Measurements from ENCODE around the gene TTC7B. TPM values are rescaled to one million over a fixed set of nuclear protein-coding genes. Genes with fewer than 3 reads are reported as not detected.

The TTC7B gene
- total RNA-seq, 1 experiment from 2014 or later: 40.9 TPM

GRCh38 chr14:90520326-90520725 is 295.9 kb downstream of the TTC7B start:
- Histone ChIP-seq H3K36me3 (ENCODE audit: control insufficient read depth, insufficient read depth, low read length) (no peaks in the 10 kb centered on the region), H3K4me3 (ENCODE audit: low read depth in 2 of 2, low read length in 2 of 2) (no peak overlapping the region), H3K27me3 (ENCODE audit: control insufficient read depth, insufficient read depth, low read length) (no peaks in the 10 kb centered on the region), H3K9me3 (ENCODE audit: control insufficient read depth, insufficient read depth, low read depth, low read length) (no peaks in the 10 kb centered on the region), H3K27ac (ENCODE audit: low read length) (no peak overlapping the region), H3K4me1 (ENCODE audit: control insufficient read depth, insufficient read depth, low read length) (no peaks in the 10 kb centered on the region; the same call in none of the 2 replicates)
- intact Hi-C loops (cut with micrococcal nuclease; ENCODE audit: unreplicated experiment) (no loop called here), in situ Hi-C loops (cut with HindIII; ENCODE audit: low pct_unique_long_range_greater_than_20kb, low sequenced_read_pairs) (no loop called here)
- ChIA-PET POLR2A (no interaction called here), CTCF (no interaction called here)
- ATAC-seq: no peak
- no peak for TF ChIP-seq SIN3A (IDR thresholded peaks at IDR 0.05; ENCODE audit: borderline replicate concordance, insufficient read depth, low read depth, low read length)
- no peak for TF ChIP-seq TCF7L2 (IDR thresholded peaks at IDR 0.05; ENCODE audit: low read depth, low read length)
- TF ChIP-seq POLR2AphosphoS5 (IDR thresholded peaks at IDR 0.05; ENCODE audit: low read depth, low read length): no peak
- TF ChIP-seq REST (IDR thresholded peaks at IDR 0.05; ENCODE audit: insufficient read depth in 1 of 2, low read depth in 2 of 2, low read length in 1 of 2): no peak
- TF ChIP-seq, protein P1, sequence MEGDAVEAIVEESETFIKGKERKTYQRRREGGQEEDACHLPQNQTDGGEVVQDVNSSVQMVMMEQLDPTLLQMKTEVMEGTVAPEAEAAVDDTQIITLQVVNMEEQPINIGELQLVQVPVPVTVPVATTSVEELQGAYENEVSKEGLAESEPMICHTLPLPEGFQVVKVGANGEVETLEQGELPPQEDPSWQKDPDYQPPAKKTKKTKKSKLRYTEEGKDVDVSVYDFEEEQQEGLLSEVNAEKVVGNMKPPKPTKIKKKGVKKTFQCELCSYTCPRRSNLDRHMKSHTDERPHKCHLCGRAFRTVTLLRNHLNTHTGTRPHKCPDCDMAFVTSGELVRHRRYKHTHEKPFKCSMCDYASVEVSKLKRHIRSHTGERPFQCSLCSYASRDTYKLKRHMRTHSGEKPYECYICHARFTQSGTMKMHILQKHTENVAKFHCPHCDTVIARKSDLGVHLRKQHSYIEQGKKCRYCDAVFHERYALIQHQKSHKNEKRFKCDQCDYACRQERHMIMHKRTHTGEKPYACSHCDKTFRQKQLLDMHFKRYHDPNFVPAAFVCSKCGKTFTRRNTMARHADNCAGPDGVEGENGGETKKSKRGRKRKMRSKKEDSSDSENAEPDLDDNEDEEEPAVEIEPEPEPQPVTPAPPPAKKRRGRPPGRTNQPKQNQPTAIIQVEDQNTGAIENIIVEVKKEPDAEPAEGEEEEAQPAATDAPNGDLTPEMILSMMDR (IDR thresholded peaks at IDR 0.05): no peak
- no TSS peak for BruUV-seq (replicated peaks)
- no peak for DNase-seq (ENCODE audit: low read depth, low spot score)

DNA sequence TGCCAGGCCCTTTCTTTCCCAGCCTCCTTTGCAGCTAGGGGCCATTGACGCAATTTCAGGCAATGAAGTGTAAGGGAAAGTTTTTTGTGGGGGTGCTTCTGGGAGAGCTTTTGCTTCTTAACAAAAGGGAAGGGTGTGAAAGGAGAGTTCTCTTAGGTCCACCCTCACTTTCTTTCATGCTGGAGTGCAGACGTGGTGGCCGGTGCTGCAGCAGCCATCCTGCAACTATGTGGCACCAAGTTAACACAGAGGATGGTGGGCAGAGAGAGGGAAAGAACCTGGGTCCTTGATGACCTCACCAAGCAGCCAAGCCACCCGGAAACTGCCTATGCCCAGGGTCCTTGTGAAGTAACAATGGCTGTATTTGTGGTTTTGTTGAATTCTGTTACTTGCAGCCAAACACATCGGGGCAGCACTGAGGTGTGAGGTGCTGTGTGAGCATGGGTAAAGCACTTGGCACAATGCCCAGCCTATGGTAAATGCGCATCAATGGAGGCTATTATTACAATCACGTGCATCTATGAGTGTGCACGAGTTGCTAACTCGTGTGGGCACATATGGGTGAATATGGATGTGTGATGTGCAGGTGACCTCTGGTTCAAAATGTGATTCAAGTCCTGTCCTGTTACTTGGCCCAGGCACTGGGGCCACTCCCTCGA is 296.8 kb downstream of the TTC7B start:
- DNase-seq (ENCODE audit: low read depth, low spot score) (no peak), ATAC-seq (no peak)
- Histone ChIP-seq H3K4me3 (ENCODE audit: low read depth in 2 of 2, low read length in 2 of 2) (no peak overlapping the region), H3K27ac (ENCODE audit: low read length) (no peak overlapping the region), H3K4me1 (ENCODE audit: control insufficient read depth, insufficient read depth, low read length) (no peaks in the 10 kb centered on the region; the same call in none of the 2 replicates), H3K36me3 (ENCODE audit: control insufficient read depth, insufficient read depth, low read length) (no peaks in the 10 kb centered on the region), H3K9me3 (ENCODE audit: control insufficient read depth, insufficient read depth, low read depth, low read length) (no peaks in the 10 kb centered on the region), H3K27me3 (ENCODE audit: control insufficient read depth, insufficient read depth, low read length) (no peaks in the 10 kb centered on the region)
- in situ Hi-C loops (cut with HindIII; ENCODE audit: low pct_unique_long_range_greater_than_20kb, low sequenced_read_pairs) (no loop called here), intact Hi-C loops (cut with micrococcal nuclease; ENCODE audit: unreplicated experiment) (loop anchor here (10.0 kb wide), 1 partner anchor 115 kb away; no protein-coding TSS in a partner anchor)
- TF ChIP-seq, protein P1 (IDR thresholded peaks at IDR 0.05): no peak
- no peak for TF ChIP-seq REST (IDR thresholded peaks at IDR 0.05; ENCODE audit: insufficient read depth in 1 of 2, low read depth in 2 of 2, low read length in 1 of 2)
- no peak for TF ChIP-seq POLR2AphosphoS5 (IDR thresholded peaks at IDR 0.05; ENCODE audit: low read depth, low read length)
- TF ChIP-seq SIN3A (IDR thresholded peaks at IDR 0.05; ENCODE audit: borderline replicate concordance, insufficient read depth, low read depth, low read length): no peak
- TF ChIP-seq TCF7L2 (IDR thresholded peaks at IDR 0.05; ENCODE audit: low read depth, low read length): no peak
- CTCF ChIA-PET: interaction anchor here (1.1 kb wide), 1 partner anchor 12 kb away, joined by 17 read pairs; no protein-coding TSS in a partner anchor
- no TSS peak for BruUV-seq (replicated peaks)
- POLR2A ChIA-PET: no interaction called here
